ENCODE data around the gene ALDH7A1.

Gene ALDH7A1

GRCh38 chr5:126516133-126516532, 78.9 kb downstream of the ALDH7A1 start:
- POLR2A ChIA-PET, result no interaction called here

DNA sequence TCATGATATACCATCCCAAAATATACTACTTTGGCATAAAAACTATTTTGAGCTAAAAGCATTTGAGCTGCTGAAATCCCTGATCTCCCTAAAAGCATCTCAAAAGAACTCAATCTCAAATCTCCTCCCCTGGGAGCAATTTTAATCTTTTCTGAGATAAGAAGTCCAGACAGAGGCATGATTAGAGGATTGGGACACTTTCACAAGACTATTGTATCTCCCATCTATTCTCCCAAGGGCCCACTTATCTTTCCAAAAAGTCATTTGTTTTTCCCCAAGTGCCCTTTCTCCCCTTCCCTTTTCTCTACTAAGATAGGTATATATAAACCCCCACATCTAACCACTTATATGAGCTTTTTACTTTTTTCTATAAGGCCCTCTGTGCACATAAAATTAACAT, 79.7 kb downstream of the ALDH7A1 start:
- POLR2A ChIA-PET, result no interaction called here
- CTCF ChIA-PET, result interaction anchor here (0.7 to 6.2 kb wide), 5 partner anchors 15 to 162 kb away, joined by 4 to 34 read pairs (median 5); partner anchors contain the start of gene PHAX
- H3K4me3 ChIP-seq (ENCODE audit: low read depth, low read length), result no peak overlapping the region
- TF ChIP-seq CTCF (IDR thresholded peaks at IDR 0.05; ENCODE audit: insufficient read depth, low read length, missing control alignments), result no peak
- DNase-seq (ENCODE audit: low read depth, low spot score), result no peak

More at GRCh38 chr5:126516133-126516532, 78.9 kb downstream of the ALDH7A1 start:
- no peak overlapping the region for H3K4me3 ChIP-seq (ENCODE audit: low read depth, low read length)
- CTCF ChIA-PET, result interaction anchor here (0.5 to 6.2 kb wide), 7 partner anchors 15 to 177 kb away, joined by 3 to 34 read pairs (median 5); partner anchors contain the start of gene PHAX
- DNase-seq (ENCODE audit: low read depth, low spot score), result no peak
- no peak for TF ChIP-seq CTCF (IDR thresholded peaks at IDR 0.05; ENCODE audit: insufficient read depth, low read length, missing control alignments)

DNA sequence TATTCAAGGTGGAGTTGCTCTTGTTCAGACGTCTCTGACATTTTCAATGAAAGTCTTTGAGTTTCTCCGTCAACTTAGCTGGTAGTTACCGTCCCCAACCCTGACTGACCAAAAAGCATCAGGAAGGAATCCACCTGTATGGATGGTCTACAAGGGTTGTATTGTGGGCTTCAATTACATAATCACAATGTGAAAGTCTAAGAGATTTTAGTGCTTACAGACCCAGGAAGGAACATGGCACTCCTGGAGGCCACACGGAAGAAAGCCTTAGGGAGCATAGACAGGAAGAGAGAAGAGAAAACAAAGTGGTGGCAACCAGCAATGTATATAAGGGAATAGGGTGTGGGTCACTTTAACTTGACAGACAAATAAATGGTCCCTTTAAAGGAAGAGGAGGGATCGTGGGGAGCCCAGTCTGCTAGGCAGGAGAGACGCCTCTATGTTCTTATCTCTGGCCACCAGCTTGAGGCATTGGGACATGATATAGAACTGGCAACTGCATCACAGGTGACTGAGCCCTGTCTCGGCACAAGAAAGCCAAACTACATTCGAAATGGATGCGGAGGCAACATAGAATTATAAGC, 80.4 kb downstream of the ALDH7A1 start:
- ChIA-PET CTCF (interaction anchor here (1.7 to 6.2 kb wide), 3 partner anchors 14 to 161 kb away, joined by 5 to 34 read pairs (median 7); no protein-coding TSS in a partner anchor), POLR2A (no interaction called here)
- no peak for DNase-seq (ENCODE audit: low read depth, low spot score)
- H3K4me3 ChIP-seq (ENCODE audit: low read depth, low read length), result no peak overlapping the region
- TF ChIP-seq CTCF (IDR thresholded peaks at IDR 0.05; ENCODE audit: insufficient read depth, low read length, missing control alignments), result no peak

DNA sequence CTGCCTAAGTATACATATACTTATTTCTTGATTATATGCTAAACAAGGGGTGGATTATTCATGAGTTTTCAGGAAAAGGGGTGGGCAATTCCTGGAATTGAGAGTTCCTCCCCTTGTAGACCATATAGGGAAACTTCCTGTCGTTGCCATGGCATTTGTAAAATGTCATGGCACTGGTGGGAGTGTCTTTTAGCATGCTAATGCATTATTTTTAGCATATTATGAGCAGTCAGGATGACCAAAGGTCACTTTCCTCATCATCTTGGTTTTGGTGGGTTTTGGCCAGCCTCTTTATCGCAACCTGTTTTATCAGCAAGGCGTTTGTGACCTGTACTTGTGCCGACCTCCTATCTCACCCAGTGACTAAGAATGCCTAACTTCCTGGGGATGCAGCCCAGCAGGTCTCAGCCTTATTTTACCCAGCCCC, 80.9 kb downstream of the ALDH7A1 start:
- POLR2A ChIA-PET, result no interaction called here
- no peak for DNase-seq (ENCODE audit: low read depth, low spot score)
- CTCF ChIA-PET, result interaction anchor here (1.7 to 6.2 kb wide), 2 partner anchors 13 to 160 kb away, joined by 5 to 34 read pairs; no protein-coding TSS in a partner anchor
- H3K4me3 ChIP-seq (ENCODE audit: low read depth, low read length), result no peak overlapping the region
- TF ChIP-seq CTCF (IDR thresholded peaks at IDR 0.05; ENCODE audit: insufficient read depth, low read length, missing control alignments), result no peak

DNA sequence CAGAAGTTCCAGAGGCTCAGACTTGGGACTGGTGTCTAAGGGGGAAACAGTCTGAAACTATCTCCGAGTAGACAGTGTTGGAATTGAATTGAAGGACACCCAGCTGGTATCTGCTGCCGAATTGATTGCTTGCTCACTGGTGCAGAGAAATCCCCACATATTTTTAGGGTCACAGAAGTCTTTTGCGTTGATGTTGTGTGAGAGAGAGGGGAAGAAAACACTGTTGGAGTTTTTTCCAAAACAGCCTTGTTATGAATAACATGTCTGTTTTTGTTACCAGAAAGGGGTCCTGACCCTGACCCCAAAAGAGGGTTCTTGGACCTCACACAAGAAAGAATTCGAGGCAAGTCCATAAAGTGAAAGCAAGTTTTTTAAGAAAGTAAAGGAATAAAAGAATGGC, 81.3 kb downstream of the ALDH7A1 start:
- DNase-seq (ENCODE audit: low read depth, low spot score), result no peak
- POLR2A ChIA-PET, result no interaction called here
- no peak overlapping the region for H3K4me3 ChIP-seq (ENCODE audit: low read depth, low read length)
- TF ChIP-seq CTCF (IDR thresholded peaks at IDR 0.05; ENCODE audit: insufficient read depth, low read length, missing control alignments), result no peak
- CTCF ChIA-PET, result interaction anchor here (1.4 to 6.2 kb wide), 3 partner anchors 13 to 160 kb away, joined by 4 to 34 read pairs (median 10); no protein-coding TSS in a partner anchor

- TF ChIP-seq CTCF (IDR thresholded peaks at IDR 0.05; ENCODE audit: insufficient read depth, low read length, missing control alignments), result no peak
- no peak overlapping the region for H3K4me3 ChIP-seq (ENCODE audit: low read depth, low read length)
- POLR2A ChIA-PET, result no interaction called here
- no peak for DNase-seq (ENCODE audit: low read depth, low spot score)
- CTCF ChIA-PET, result interaction anchor here (1.2 to 6.2 kb wide), 5 partner anchors 12 to 160 kb away, joined by 4 to 34 read pairs (median 10); no protein-coding TSS in a partner anchor
These were observed 81.7 kb downstream of the ALDH7A1 start for GRCh38 chr5:126513302-126513701.
